ENCODE data around the gene NDUFA12. TPM values are rescaled to one million over a fixed set of nuclear protein-coding genes. Genes with fewer than 3 reads are reported as not detected.

Gene NDUFA12
- total RNA-seq, result 49.2 and 66.6 TPM in 2 replicates

GRCh38 chr12:95003213-95003920 is at the start of gene NDUFA12:
Gene NDUFA12 (minus strand): TSS chr12:95003697. CDS start chr12:95003680, 17 bp downstream.
- Histone ChIP-seq H3K79me2 (ENCODE audit: insufficient read depth, low read length) (peaks cover 47% of the 10 kb centered on the region), H3K4me3 (ENCODE audit: insufficient read depth, low read length) (peak within 1 kb of the TSS; percentile 89), H3K4me1 (ENCODE audit: insufficient read depth, low read length) (peaks cover 9% of the 10 kb centered on the region), H2AFZ (ENCODE audit: low read length) (peak within 1 kb of the TSS; percentile 90), H3K27me3 (ENCODE audit: insufficient read depth, low read length) (no peaks in the 10 kb centered on the region), H4K20me1 (ENCODE audit: insufficient read depth, low read length) (no peaks in the 10 kb centered on the region), H3K27ac (ENCODE audit: low read depth, low read length) (peak within 1 kb of the TSS; percentile 88), H3K4me2 (ENCODE audit: insufficient read depth, low read length) (peak within 1 kb of the TSS; percentile 94), H3K9me3 (ENCODE audit: low read depth, low read length) (no peaks in the 10 kb centered on the region), H3K36me3 (ENCODE audit: insufficient read depth, low read length) (peaks cover 12% of the 10 kb centered on the region)
- TF ChIP-seq, protein P1, sequence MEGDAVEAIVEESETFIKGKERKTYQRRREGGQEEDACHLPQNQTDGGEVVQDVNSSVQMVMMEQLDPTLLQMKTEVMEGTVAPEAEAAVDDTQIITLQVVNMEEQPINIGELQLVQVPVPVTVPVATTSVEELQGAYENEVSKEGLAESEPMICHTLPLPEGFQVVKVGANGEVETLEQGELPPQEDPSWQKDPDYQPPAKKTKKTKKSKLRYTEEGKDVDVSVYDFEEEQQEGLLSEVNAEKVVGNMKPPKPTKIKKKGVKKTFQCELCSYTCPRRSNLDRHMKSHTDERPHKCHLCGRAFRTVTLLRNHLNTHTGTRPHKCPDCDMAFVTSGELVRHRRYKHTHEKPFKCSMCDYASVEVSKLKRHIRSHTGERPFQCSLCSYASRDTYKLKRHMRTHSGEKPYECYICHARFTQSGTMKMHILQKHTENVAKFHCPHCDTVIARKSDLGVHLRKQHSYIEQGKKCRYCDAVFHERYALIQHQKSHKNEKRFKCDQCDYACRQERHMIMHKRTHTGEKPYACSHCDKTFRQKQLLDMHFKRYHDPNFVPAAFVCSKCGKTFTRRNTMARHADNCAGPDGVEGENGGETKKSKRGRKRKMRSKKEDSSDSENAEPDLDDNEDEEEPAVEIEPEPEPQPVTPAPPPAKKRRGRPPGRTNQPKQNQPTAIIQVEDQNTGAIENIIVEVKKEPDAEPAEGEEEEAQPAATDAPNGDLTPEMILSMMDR (IDR thresholded peaks at IDR 0.05; ENCODE audit: extremely low read depth, low read depth, low read length), result no peak
- peak; percentile 90 for DNase-seq (ENCODE audit: insufficient read length, low spot score, missing footprints)

DNA sequence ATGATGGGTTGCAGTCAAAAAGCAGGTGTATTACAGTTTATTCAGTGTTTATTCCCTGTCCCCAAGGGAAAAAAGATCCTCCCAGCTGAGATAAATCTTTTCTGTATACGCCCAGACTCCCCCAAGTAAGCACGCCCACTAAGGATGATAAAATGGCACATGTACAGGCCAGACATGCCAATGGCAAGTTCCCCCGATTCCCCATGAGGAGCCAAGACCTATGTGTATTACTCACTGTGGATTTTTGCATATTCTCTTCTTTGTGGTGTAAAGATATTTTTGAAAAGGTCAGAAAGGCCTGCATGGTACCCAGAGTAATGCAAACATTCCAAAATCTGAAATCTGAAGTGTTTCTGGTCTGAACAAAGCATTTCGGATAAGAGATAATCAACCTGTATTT is 47.7 kb upstream of the NDUFA12 start:
- H3K4me3 ChIP-seq (ENCODE audit: insufficient read depth, low read length), result no peak overlapping the region
- H3K27ac ChIP-seq (ENCODE audit: low read depth, low read length), result no peak overlapping the region
- peak; percentile 6 for DNase-seq (ENCODE audit: insufficient read length, low spot score, missing footprints)
- no peaks in the 10 kb centered on the region for H4K20me1 ChIP-seq (ENCODE audit: insufficient read depth, low read length)
- H3K4me2 ChIP-seq (ENCODE audit: insufficient read depth, low read length), result no peak overlapping the region
- TF ChIP-seq, protein P1 (IDR thresholded peaks at IDR 0.05; ENCODE audit: extremely low read depth, low read depth, low read length), result no peak
- H3K9me3 ChIP-seq (ENCODE audit: low read depth, low read length), result no peaks in the 10 kb centered on the region
- H3K79me2 ChIP-seq (ENCODE audit: insufficient read depth, low read length), result no peaks in the 10 kb centered on the region
- no peaks in the 10 kb centered on the region for H3K27me3 ChIP-seq (ENCODE audit: insufficient read depth, low read length)
- peaks cover 34% of the 10 kb centered on the region for H3K36me3 ChIP-seq (ENCODE audit: insufficient read depth, low read length)
- no peaks in the 10 kb centered on the region for H3K4me1 ChIP-seq (ENCODE audit: insufficient read depth, low read length)
- H2AFZ ChIP-seq (ENCODE audit: low read length), result no peak overlapping the region

- H3K4me2 ChIP-seq (ENCODE audit: insufficient read depth, low read length), result no peak overlapping the region
- no peaks in the 10 kb centered on the region for H3K79me2 ChIP-seq (ENCODE audit: insufficient read depth, low read length)
- no peak overlapping the region for H3K4me3 ChIP-seq (ENCODE audit: insufficient read depth, low read length)
- DNase-seq (ENCODE audit: insufficient read length, low spot score, missing footprints), result no peak
- H4K20me1 ChIP-seq (ENCODE audit: insufficient read depth, low read length), result no peaks in the 10 kb centered on the region
- no peak overlapping the region for H2AFZ ChIP-seq (ENCODE audit: low read length)
- no peak overlapping the region for H3K27ac ChIP-seq (ENCODE audit: low read depth, low read length)
- H3K27me3 ChIP-seq (ENCODE audit: insufficient read depth, low read length), result no peaks in the 10 kb centered on the region
- H3K9me3 ChIP-seq (ENCODE audit: low read depth, low read length), result no peaks in the 10 kb centered on the region
- no peaks in the 10 kb centered on the region for H3K4me1 ChIP-seq (ENCODE audit: insufficient read depth, low read length)
- TF ChIP-seq, protein P1 (IDR thresholded peaks at IDR 0.05; ENCODE audit: extremely low read depth, low read depth, low read length), result no peak
- peaks cover 12% of the 10 kb centered on the region for H3K36me3 ChIP-seq (ENCODE audit: insufficient read depth, low read length)
Measured at GRCh38 chr12:95037906-95038305, 34.4 kb upstream of the NDUFA12 start.

DNA sequence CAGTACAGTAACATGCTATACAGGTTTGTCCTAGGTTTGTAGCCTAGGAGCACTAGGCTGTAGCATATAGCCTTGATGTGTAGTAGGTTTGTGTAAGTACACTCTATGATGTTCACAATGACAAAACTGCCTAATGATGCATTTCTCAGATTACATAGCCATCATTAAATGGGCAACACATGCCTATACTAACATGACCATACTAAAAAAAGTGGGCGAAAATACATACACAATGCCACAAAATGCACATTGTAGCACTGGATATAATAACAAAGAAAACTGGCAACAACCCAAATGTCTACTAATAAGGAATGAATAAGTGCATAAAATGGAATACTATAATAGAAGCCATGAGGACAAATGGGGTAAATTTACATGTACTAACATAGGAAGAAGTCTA is 31.3 kb upstream of the NDUFA12 start:
- no peaks in the 10 kb centered on the region for H4K20me1 ChIP-seq (ENCODE audit: insufficient read depth, low read length)
- no peaks in the 10 kb centered on the region for H3K27me3 ChIP-seq (ENCODE audit: insufficient read depth, low read length)
- H3K4me2 ChIP-seq (ENCODE audit: insufficient read depth, low read length), result no peak overlapping the region
- H3K4me3 ChIP-seq (ENCODE audit: insufficient read depth, low read length), result no peak overlapping the region
- H3K4me1 ChIP-seq (ENCODE audit: insufficient read depth, low read length), result no peaks in the 10 kb centered on the region
- H3K27ac ChIP-seq (ENCODE audit: low read depth, low read length), result no peak overlapping the region
- H3K36me3 ChIP-seq (ENCODE audit: insufficient read depth, low read length), result peaks cover 21% of the 10 kb centered on the region
- TF ChIP-seq, protein P1 (IDR thresholded peaks at IDR 0.05; ENCODE audit: extremely low read depth, low read depth, low read length), result no peak
- H3K79me2 ChIP-seq (ENCODE audit: insufficient read depth, low read length), result no peaks in the 10 kb centered on the region
- H2AFZ ChIP-seq (ENCODE audit: low read length), result no peak overlapping the region
- DNase-seq (ENCODE audit: insufficient read length, low spot score, missing footprints), result no peak
- H3K9me3 ChIP-seq (ENCODE audit: low read depth, low read length), result no peaks in the 10 kb centered on the region
